Activated naive CD8-positive, alpha-beta T cell treated with anti-CD3 and anti-CD28 coated beads, Interleukin-2, amount 10 ng/mL, durations not matched to agents 7 days and 5 days (primary cell): Measurements from ENCODE around the gene GALNT12. TPM values are rescaled to one million over a fixed set of nuclear protein-coding genes. Genes with fewer than 3 reads are reported as not detected.

Experiments
- ATAC-seq: fragments of 150-1000 bp; cut with Tn5 transposase; one replicate; pipeline ENCODE4 v1.10.0; 2021; ENCODE audit warnings: low read depth, moderate library complexity
- POLR2A ChIA-PET: fragments of 350-600 bp; sonication (Branson Sonifier 250); formaldehyde crosslinking; loops from one replicate; lab custom pipeline; 2021; ENCODE audit warnings: antibody characterized with exemption; lab: Charles Lee
- DNase-seq: peaks from one replicate; pipeline ENCODE4 v3.0.0; 2021
- H3K27ac Mint-ChIP-seq: one replicate; pipeline ENCODE4 v1.8.0; 2022; ENCODE audit warnings: mild to moderate bottlenecking, mixed read lengths
- H3K27me3 Mint-ChIP-seq: one replicate; pipeline ENCODE4 v1.8.0; 2022; ENCODE audit warnings: mild to moderate bottlenecking, moderate library complexity, mixed read lengths
- H3K36me3 Mint-ChIP-seq: one replicate; pipeline ENCODE4 v1.8.0; 2021; ENCODE audit warnings: mild to moderate bottlenecking, mixed read lengths
- H3K4me1 Mint-ChIP-seq: one replicate; pipeline ENCODE4 v1.8.0; 2021; ENCODE audit warnings: mixed read lengths
- H3K4me3 Mint-ChIP-seq: one replicate; pipeline ENCODE4 v1.8.0; 2022; ENCODE audit warnings: mild to moderate bottlenecking, moderate library complexity, mixed read lengths
- H3K9me3 Mint-ChIP-seq: one replicate; pipeline ENCODE4 v1.8.0; 2021; ENCODE audit warnings: mixed read lengths
- total RNA-seq, 2 experiments: library from RNA; stranded (reverse); gene quantifications; one replicate each; pipeline ENCODE4 v1.2.3, GENCODE V29; 2021

The GALNT12 gene
- total RNA-seq = 10 to 100 TPM; 12.2 to 12.6 TPM

- ATAC-seq (peak; percentile 86), DNase-seq (peak; percentile 76)
- H3K27ac Mint-ChIP-seq = peak within 1 kb of the TSS; percentile 64
- POLR2A ChIA-PET = interaction anchor here (1.8 kb wide), 1 partner anchor 10 kb away, joined by 8 read pairs; the partner anchor contains the start of gene ANKS6
- peaks cover 4% of the 10 kb centered on the region for H3K9me3 Mint-ChIP-seq
- H3K36me3 Mint-ChIP-seq = peaks cover 14% of the 10 kb centered on the region
- H3K4me1 Mint-ChIP-seq = peaks cover 30% of the 10 kb centered on the region
- peak within 1 kb of the TSS; percentile 84 for H3K4me3 Mint-ChIP-seq
- peaks cover 37% of the 10 kb centered on the region for H3K27me3 Mint-ChIP-seq
Measured at GRCh38 chr9:98807070-98807813, at the start of gene GALNT12. GALNT12 (plus strand) TSS chr9:98807670; CDS start chr9:98807699, 29 bp downstream.

- no peak for DNase-seq
- no peaks in the 10 kb centered on the region for H3K4me1 Mint-ChIP-seq
- H3K36me3 Mint-ChIP-seq = peaks cover 14% of the 10 kb centered on the region
- no peak overlapping the region for H3K4me3 Mint-ChIP-seq
- ATAC-seq = no peak
- no peak overlapping the region for H3K27ac Mint-ChIP-seq
- POLR2A ChIA-PET = no interaction called here
- H3K27me3 Mint-ChIP-seq = no peaks in the 10 kb centered on the region
- peaks cover 4% of the 10 kb centered on the region for H3K9me3 Mint-ChIP-seq
Measured at GRCh38 chr9:98760231-98760630, 47.2 kb upstream of the GALNT12 start.

DNA sequence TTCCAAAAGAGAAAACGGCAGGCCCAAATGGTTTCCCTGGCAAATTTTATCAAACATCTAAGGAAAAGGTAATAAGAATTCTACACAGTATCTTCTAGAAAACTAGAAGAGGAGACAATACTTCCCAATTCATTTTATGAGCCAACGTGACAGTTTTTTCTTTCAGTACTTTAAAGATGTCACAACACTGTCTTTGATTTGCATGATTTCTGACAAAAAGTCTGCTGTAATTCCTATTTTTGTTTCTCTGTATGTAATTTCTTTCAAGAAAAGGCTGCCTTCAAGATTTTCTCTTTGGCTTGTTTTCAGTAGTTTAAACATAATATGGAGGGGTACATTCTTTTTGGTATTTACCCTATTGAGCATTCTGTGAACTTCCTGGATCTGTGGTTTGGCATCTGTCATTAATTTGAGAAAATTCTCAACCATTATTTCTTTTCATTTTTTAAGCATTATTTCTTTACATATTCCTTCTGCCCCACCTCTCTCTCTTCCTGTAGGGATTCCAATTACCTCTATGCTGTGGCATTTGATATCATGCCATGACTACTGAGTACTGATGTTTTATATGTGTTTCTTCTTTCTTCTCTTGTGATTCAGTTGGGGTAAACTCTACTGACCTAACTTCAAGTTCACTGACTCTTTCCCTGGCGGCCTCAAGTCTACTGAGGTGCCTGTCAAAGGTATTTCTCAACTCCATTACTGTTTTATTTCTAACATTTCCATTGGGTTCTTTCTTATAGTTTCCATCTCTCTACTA is 43.3 kb upstream of the GALNT12 start:
- ATAC-seq (no peak), DNase-seq (no peak)
- Mint-ChIP-seq H3K36me3 (peaks cover 7% of the 10 kb centered on the region), H3K9me3 (no peaks in the 10 kb centered on the region), H3K4me3 (no peak overlapping the region), H3K27ac (no peak overlapping the region), H3K27me3 (no peaks in the 10 kb centered on the region), H3K4me1 (no peaks in the 10 kb centered on the region)
- POLR2A ChIA-PET = no interaction called here

DNA sequence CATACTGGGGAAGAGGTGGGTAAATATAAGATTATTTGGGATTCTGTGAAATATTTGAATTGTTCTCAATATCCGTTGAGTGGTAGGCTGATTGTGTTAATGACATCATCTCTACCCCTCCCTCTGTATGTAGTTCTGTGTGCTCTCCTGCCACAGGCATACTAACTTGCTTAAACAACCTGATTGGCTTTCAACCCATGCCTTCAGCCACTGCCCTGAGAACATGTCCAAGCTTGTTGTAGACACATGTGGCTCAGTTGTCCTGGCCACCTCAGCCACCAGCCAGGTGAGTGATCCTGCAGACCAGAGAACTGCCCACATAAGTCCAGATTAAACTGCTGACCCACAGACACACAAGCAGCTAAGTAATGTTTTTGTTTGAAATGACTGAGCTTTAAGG is 42.2 kb upstream of the GALNT12 start:
- Mint-ChIP-seq H3K27ac (no peak overlapping the region), H3K27me3 (no peaks in the 10 kb centered on the region), H3K4me3 (no peak overlapping the region), H3K36me3 (peaks cover 5% of the 10 kb centered on the region), H3K4me1 (no peaks in the 10 kb centered on the region), H3K9me3 (no peaks in the 10 kb centered on the region)
- ATAC-seq (no peak), DNase-seq (no peak)
- POLR2A ChIA-PET = no interaction called here

GRCh38 chr9:98766586-98766985 is 40.9 kb upstream of the GALNT12 start:
- DNase-seq = no peak
- no peak for ATAC-seq
- H3K27ac Mint-ChIP-seq = no peak overlapping the region
- peaks cover 7% of the 10 kb centered on the region for H3K36me3 Mint-ChIP-seq
- no peaks in the 10 kb centered on the region for H3K4me1 Mint-ChIP-seq
- H3K4me3 Mint-ChIP-seq = no peak overlapping the region
- POLR2A ChIA-PET = no interaction called here
- no peaks in the 10 kb centered on the region for H3K9me3 Mint-ChIP-seq
- H3K27me3 Mint-ChIP-seq = no peaks in the 10 kb centered on the region

DNA sequence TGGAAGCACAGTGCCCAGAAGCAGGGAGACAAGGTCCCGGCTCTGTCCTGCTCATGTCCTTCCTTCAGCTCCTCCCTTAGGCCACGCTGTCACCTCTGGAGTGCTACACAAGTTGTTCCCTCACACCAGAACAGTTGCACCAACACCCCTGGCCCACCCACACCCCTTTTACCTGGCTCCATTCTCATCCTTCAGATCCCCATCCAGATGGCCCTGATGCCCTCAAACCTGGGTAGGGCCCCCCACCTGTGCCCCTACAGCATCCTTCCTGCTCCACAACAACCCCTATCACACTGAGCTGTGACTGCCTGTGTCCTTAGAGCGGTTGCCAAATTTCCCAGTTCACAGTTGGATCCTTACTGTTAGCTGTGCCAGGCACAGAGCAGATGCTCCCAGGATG is 40.3 kb upstream of the GALNT12 start:
- DNase-seq = no peak
- no peak overlapping the region for H3K27ac Mint-ChIP-seq
- H3K36me3 Mint-ChIP-seq = peaks cover 7% of the 10 kb centered on the region

DNA sequence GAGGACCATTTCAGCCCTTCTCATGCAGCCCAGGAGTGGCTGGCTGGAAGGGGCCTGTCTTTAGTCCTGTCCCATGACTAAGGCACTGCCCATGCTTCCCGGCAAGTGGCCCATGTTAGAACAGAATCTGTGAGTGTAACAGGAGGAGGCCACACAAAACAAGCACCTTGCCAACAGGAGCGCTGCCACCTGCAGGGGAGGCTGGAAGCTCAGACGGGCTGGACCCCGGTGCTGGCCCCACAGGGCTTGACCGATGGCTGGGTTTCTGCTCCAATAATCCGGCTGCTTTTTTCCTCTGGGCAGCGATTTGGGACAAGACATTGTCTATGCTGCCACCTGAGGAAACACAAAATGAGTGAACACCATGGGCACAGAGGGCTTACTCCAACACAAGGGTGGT is 39.6 kb upstream of the GALNT12 start:
- Mint-ChIP-seq H3K9me3 (no peaks in the 10 kb centered on the region), H3K36me3 (peaks cover 7% of the 10 kb centered on the region)
- ATAC-seq = no peak

More for the DNA sequence above, 40.3 kb upstream of the GALNT12 start:
- H3K9me3 Mint-ChIP-seq = no peaks in the 10 kb centered on the region
- no peaks in the 10 kb centered on the region for H3K4me1 Mint-ChIP-seq
- ATAC-seq = no peak
- H3K27me3 Mint-ChIP-seq = no peaks in the 10 kb centered on the region
- H3K4me3 Mint-ChIP-seq = no peak overlapping the region
- POLR2A ChIA-PET = no interaction called here

DNA sequence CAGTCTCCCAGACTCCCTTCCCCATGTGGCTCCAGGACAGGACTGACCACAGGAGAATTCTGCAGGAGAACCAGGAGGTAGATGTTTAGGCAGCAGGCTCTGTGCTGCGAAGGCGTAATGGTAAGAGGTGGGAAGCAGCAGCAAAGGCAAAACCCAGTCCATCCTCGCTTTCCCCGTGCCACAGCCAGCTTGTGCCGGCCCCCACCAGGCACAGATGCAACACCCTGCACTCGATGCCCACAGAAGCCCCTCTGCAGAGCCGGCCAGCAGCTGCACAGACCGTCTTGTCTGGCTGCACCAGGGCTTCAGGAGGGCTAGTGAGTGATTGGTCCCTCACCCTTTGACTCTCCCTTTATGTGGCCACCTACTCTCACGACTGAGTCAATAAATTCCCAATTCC is 39.1 kb upstream of the GALNT12 start:
- H3K27me3 Mint-ChIP-seq = no peaks in the 10 kb centered on the region
- DNase-seq = no peak
- H3K4me1 Mint-ChIP-seq = no peaks in the 10 kb centered on the region
- H3K9me3 Mint-ChIP-seq = no peaks in the 10 kb centered on the region
- no peak overlapping the region for H3K27ac Mint-ChIP-seq
- POLR2A ChIA-PET = no interaction called here
- ATAC-seq = no peak
- H3K4me3 Mint-ChIP-seq = no peak overlapping the region
- H3K36me3 Mint-ChIP-seq = peaks cover 7% of the 10 kb centered on the region

More for the DNA sequence above, 39.6 kb upstream of the GALNT12 start:
- POLR2A ChIA-PET = no interaction called here
- H3K4me1 Mint-ChIP-seq = no peaks in the 10 kb centered on the region
- no peak overlapping the region for H3K27ac Mint-ChIP-seq
- no peaks in the 10 kb centered on the region for H3K27me3 Mint-ChIP-seq
- no peak for DNase-seq
- no peak overlapping the region for H3K4me3 Mint-ChIP-seq

DNA sequence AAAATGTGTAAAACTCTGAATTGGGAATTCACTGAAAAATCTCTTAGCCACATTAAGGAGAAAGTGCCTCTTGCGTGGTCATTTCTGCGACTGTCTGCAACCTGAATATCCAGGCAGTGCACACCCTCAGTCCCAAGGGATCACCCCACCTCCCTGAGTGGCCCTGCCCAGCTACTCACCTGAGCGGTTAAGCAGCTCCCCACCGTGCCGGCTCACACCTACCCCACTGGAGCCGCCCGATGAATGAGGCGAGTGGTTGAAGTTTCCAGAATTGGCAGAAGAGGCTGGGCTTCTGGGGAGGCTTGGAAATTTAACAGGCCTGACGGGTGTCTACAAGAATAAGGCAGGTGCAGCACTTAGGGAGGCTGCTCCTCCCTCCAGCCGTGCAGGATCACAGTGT is 36.8 kb upstream of the GALNT12 start:
- Mint-ChIP-seq H3K27me3 (no peaks in the 10 kb centered on the region), H3K36me3 (peaks cover 2% of the 10 kb centered on the region)

GRCh38 chr9:98771209-98771874 is 36.1 kb upstream of the GALNT12 start:
- H3K9me3 Mint-ChIP-seq = no peaks in the 10 kb centered on the region
- H3K27ac Mint-ChIP-seq = no peak overlapping the region
- DNase-seq (no peak), ATAC-seq (no peak)
- H3K4me3 Mint-ChIP-seq = no peak overlapping the region
- H3K27me3 Mint-ChIP-seq = no peaks in the 10 kb centered on the region
- POLR2A ChIA-PET = no interaction called here
- H3K36me3 Mint-ChIP-seq = peaks cover 2% of the 10 kb centered on the region
- H3K4me1 Mint-ChIP-seq = peaks cover 1% of the 10 kb centered on the region

More for the DNA sequence above, 36.8 kb upstream of the GALNT12 start:
- POLR2A ChIA-PET = no interaction called here
- DNase-seq (no peak), ATAC-seq (no peak)
- Mint-ChIP-seq H3K27ac (no peak overlapping the region), H3K4me3 (no peak overlapping the region), H3K4me1 (no peaks in the 10 kb centered on the region), H3K9me3 (no peaks in the 10 kb centered on the region)

GRCh38 chr9:98772364-98773155 is 34.9 kb upstream of the GALNT12 start:
- ATAC-seq (no peak), DNase-seq (no peak)
- H3K4me1 Mint-ChIP-seq = peaks cover 1% of the 10 kb centered on the region
- no peaks in the 10 kb centered on the region for H3K9me3 Mint-ChIP-seq
- H3K36me3 Mint-ChIP-seq = peaks cover 2% of the 10 kb centered on the region
- H3K27me3 Mint-ChIP-seq = no peaks in the 10 kb centered on the region
- no peak overlapping the region for H3K4me3 Mint-ChIP-seq
- POLR2A ChIA-PET = no interaction called here
- no peak overlapping the region for H3K27ac Mint-ChIP-seq

- peaks cover 2% of the 10 kb centered on the region for H3K36me3 Mint-ChIP-seq
- ATAC-seq (no peak), DNase-seq (no peak)
- no peaks in the 10 kb centered on the region for H3K9me3 Mint-ChIP-seq
- no peaks in the 10 kb centered on the region for H3K27me3 Mint-ChIP-seq
- no peak overlapping the region for H3K4me3 Mint-ChIP-seq
- H3K27ac Mint-ChIP-seq = no peak overlapping the region
- POLR2A ChIA-PET = no interaction called here
- H3K4me1 Mint-ChIP-seq = peaks cover 1% of the 10 kb centered on the region
Measured at GRCh38 chr9:98773721-98774120, 33.7 kb upstream of the GALNT12 start.

DNA sequence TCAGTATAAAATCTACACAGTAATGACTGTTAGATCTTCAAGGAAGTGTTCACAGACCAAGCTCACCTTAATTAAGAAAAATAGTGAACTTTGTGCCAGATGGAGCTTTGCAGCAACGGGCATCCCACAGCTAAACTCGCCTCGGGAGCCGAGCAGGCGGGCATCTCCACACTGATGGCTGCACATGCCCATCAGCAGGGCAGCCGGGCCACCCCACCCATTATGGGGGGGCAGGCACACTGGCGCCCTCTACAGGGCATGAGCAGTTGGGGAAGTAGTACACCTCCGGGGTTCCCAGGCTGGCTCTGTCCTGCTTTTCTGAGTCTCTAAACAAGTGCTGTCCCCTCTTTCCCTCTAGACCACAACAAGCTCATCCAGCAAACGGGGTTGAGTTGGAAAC is 32.7 kb upstream of the GALNT12 start:
- ATAC-seq = no peak
- H3K27ac Mint-ChIP-seq = no peak overlapping the region
- POLR2A ChIA-PET = no interaction called here

More for the DNA sequence above, 32.7 kb upstream of the GALNT12 start:
- Mint-ChIP-seq H3K9me3 (no peaks in the 10 kb centered on the region), H3K4me1 (peaks cover 1% of the 10 kb centered on the region), H3K4me3 (no peak overlapping the region), H3K27me3 (no peaks in the 10 kb centered on the region), H3K36me3 (peaks cover 2% of the 10 kb centered on the region)
- DNase-seq = peak; percentile 47
